Skin of body (tissue), 2 donors: Measurements from ENCODE around the gene NDUFB3. TPM values are rescaled to one million over a fixed set of nuclear protein-coding genes. Genes with fewer than 3 reads are reported as not detected.
"Not testable (repeated sequence)": the region's sequence is repeated elsewhere in the genome, so short reads cannot be mapped to it uniquely, and the experiment has no call there.

Source experiments
- DNase-seq: peaks from one replicate; lab custom pipeline; 2025; lab: John Stamatoyannopoulos, UW
- total RNA-seq: library from RNA; depleted of rRNA; stranded (reverse); fragments of >200 nt; gene quantifications from one replicate; pipeline ENCODE4 v1.2.3, GENCODE V29; 2014

The NDUFB3 gene
- total RNA-seq: 46.4 TPM

- peak; percentile 94 for DNase-seq
Measured at GRCh38 chr2:201071479-201072200, at the start of gene NDUFB3, which contains the start of gene HYCC2. NDUFB3 (plus strand) TSS chr2:201072001; CDS start chr2:201078883, 6,882 bp downstream. HYCC2 (minus strand) TSS chr2:201071671; CDS start chr2:201024009, 47,662 bp downstream.

DNA sequence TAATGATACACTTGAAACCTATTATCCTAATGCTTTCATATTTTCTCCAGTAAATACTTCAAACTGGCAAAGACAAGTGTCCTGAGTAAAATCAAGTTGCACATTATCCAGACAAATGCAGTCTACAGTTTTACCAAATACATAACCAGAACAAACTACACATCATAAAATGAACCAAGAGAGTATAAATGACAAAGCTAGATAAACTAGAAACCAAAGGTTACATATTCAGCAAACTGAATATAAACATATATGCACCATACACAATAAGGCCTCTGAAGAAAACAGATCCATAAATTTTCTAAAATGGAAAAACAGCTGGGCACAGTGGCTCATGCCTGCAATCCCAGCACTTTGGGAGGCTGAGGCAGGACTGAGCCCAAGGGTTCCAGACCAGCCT lies 47.3 kb upstream of the NDUFB3 start:
- DNase-seq: no peak

DNA sequence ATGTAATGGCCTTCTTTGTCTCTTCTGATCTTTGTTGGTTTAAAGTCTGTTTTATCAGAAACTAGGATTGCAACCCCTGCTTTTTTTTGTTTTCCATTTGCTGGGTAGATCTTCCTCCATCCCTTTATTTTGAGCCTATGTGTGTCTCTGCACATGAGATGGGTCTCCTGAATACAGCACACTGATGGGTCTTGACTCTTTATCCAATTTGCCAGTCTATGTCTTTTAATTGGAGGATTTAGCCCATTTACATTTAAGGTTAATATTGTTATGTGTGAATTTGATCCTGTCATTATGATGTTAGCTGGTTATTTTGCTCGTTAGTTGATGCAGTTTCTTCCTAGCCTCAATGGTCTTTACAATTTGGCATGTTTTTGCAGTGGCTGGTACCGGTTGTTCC lies 37.4 kb upstream of the NDUFB3 start:
- DNase-seq: not testable (repeated sequence)

GRCh38 chr2:201038361-201038760 lies 33.4 kb upstream of the NDUFB3 start:
- DNase-seq: not testable (repeated sequence)

- no peak for DNase-seq
Measured at GRCh38 chr2:201038855-201039254, 32.9 kb upstream of the NDUFB3 start.

DNA sequence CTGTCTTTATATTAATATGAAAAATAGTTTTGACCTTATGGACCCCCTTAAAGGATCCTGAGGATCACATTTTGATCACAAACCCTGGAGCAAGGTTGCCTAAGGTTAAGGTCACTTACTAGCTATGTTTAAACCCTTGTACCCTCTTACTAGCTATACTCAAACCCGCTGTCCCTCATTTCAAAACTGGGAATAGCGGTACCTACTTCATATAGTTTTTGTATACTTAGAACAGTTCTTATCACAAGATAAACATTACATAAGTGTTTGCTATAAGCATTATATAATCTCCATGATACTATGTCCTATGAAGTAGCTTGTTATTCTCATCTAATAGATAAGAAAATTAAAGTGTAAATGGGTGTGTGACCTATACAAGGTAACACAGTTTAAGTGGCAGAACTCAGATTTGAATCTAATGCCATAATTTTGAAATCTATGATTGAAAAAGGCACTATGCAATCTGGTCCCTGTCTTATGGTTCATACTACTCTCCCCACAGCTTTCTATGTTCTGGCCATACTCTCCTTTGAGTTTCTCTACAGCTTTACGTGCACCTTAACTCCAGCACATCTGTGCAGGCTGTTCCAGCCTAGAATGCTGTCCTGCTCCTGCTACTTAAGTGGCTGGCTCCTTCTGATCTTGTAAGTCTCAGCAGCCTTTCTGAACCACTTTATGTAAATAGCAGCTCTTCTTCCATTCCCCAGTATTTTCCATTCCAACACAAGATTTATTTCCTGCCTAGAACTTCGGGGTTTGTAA lies 30.8 kb upstream of the NDUFB3 start:
- DNase-seq: no peak

DNA sequence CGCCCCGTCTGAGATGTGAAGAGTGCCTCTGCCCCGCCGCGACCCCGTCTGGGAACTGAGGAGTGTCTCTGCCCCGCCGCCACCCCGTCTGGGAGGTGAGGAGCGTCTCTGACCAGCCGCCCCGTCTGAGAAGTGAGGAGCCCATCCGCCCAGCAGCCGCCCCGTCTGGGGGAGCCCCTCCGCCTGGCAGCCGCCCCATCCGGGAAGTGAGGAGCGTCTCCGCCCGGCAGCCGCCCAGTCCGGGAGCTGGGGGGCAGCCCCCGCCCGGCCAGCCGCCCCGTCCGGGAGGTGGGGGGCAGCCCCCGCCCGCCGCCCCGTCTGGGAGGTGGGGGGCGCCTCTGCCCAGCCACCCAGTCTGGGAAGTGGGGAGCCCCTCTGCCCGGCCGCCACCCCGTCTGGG lies 29.4 kb upstream of the NDUFB3 start:
- not testable (repeated sequence) for DNase-seq

- not testable (repeated sequence) for DNase-seq
Measured at GRCh38 chr2:201043050-201043449, 28.8 kb upstream of the NDUFB3 start.

- no peak for DNase-seq
Measured at GRCh38 chr2:201046881-201047280, 24.9 kb upstream of the NDUFB3 start.

- no peak for DNase-seq
Measured at GRCh38 chr2:201049455-201049854, 22.3 kb upstream of the NDUFB3 start.

GRCh38 chr2:201057087-201057521 lies 14.7 kb upstream of the NDUFB3 start:
- DNase-seq: peak; percentile 20

DNA sequence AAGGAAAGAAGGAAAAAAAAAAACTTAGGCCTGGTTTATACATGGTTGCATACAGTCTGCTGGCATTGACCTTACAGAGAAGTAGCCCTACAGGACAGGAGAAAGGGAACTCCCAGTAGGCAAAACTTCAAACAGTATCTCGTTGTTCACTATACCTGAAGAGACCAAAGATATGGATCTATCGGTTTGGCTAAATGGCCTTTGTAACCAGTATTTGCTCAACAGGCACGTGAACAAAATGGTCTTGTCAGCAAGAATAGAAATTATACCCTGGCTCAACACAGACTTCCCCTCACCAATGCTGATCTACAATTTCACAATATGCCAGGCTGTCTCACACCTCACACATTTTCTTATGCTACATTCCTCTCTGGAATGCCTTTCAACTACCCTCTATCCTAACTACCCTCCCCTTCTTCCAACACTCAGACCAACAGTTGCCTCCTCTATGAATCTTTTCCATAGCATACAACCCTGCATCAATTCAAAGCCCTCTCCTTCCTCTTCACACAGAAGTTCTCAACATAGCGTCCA lies 14.0 kb upstream of the NDUFB3 start:
- DNase-seq: no peak

- DNase-seq: no peak
Measured at GRCh38 chr2:201058914-201059313, 12.9 kb upstream of the NDUFB3 start.

DNA sequence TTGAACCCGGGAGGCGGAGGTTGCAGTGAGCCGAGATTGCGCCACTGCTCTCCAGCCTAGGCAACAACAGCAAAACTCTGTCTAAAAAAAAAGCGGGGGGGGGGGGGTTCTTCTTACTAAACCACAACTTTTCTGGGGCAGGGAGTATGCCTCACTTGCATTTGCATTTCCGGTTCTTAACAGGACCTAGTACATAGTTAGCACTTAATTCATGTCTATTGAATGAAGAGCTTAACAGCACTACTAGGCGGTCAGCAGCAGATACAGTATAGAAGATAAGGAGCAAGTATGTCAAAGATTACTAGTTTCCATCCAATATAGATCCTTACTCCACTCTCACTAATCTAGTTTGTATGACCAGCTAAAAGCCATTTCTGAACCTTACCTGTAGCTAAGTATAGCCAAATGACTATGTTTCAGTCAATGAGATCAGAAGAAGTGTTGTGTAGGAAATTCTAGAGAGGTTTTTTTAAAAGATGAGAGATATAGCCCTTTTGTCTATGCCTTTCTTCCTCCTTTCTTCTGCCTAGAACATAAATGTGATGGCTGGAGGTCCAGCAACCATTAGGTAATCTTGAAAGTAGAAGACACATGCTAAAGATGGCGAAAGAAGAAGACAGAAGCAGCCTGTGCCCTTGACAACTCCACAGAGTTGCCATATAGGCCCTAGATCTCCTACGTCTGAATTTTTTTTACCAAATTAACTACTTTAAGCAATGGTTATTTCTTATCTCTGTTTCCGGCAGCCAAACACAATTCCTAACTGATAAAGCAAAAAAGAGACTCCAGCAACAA lies 11.6 kb upstream of the NDUFB3 start:
- no peak for DNase-seq

DNA sequence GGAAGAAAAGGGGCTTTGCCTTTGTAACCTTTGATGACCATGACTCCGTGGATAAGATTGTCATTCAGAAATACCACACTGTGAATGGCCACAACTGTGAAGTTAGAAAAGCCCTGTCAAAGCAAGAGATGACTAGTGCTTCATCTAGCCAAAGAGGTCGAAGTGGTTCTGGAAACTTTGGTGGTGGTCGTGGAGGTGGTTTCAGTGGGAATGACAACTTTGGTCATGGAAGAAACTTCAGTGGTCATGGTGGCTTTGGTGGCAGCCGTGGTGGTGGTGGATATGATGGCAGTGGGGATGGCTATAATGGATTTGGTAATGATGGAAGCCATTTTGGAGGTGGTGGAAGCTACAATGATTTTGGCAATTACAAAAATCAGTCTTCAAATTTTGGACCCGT lies 8.3 kb upstream of the NDUFB3 start:
- not testable (repeated sequence) for DNase-seq

DNA sequence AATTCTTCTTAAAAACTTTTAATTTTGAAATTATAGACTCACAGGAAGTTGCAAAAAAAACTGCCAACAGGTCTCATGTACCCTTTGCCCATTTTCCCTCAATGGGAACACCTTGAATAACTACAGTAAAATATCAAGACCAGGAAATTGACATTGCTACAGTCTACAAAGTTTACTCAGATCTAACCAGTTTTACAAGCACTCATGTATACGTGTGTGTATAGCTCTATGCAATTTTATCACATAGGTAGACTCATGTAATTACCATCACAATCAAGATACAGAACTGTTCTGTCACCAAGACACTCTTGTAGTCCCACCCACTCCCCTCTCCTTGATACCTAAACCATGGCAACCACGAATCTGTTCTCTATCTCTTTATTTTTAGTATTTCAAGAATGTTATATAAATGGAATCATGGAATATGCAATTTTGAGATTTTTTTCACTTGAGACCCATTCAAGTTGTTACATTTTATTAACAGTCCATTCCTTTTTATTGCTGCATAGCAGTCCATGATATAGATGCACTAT lies 6.9 kb upstream of the NDUFB3 start:
- DNase-seq: no peak

- DNase-seq: no peak
Measured at GRCh38 chr2:201070948-201071478, 788 bp upstream of the NDUFB3 start.

- no peak for DNase-seq
Measured at GRCh38 chr2:201072201-201072530, 365 bp downstream of the NDUFB3 start.

GRCh38 chr2:201073071-201073470 lies 1.3 kb downstream of the NDUFB3 start:
- DNase-seq: no peak

- no peak for DNase-seq
Measured at GRCh38 chr2:201074996-201075395, 3.2 kb downstream of the NDUFB3 start.

GRCh38 chr2:201084863-201085262 lies 13.1 kb downstream of the NDUFB3 start:
- DNase-seq: no peak
